Endothelial cell (in vitro differentiated cells): ENCODE data around the gene LRRC75B. TPM values are rescaled to one million over a fixed set of nuclear protein-coding genes. Genes with fewer than 3 reads are reported as not detected.

Source experiments
- DNase-seq: peaks from one replicate; pipeline ENCODE4 v3.0.0; 2021; ENCODE audit warnings: low spot score
- H3K27ac Mint-ChIP-seq: one replicate; pipeline ENCODE4 v1.8.0; 2021; ENCODE audit warnings: mixed read lengths, inconsistent platforms; ENCODE audit not compliant: unreplicated experiment
- H3K27me3 Mint-ChIP-seq: one replicate; pipeline ENCODE4 v1.8.0; 2021; ENCODE audit warnings: mild to moderate bottlenecking, moderate library complexity, mixed read lengths, inconsistent platforms; ENCODE audit not compliant: unreplicated experiment
- H3K36me3 Mint-ChIP-seq: one replicate; pipeline ENCODE4 v1.8.0; 2021; ENCODE audit warnings: mild to moderate bottlenecking, low read depth, mixed read lengths, inconsistent platforms; ENCODE audit not compliant: unreplicated experiment
- H3K4me1 Mint-ChIP-seq: one replicate; pipeline ENCODE4 v1.8.0; 2021; ENCODE audit warnings: mild to moderate bottlenecking, mixed read lengths, inconsistent platforms; ENCODE audit not compliant: unreplicated experiment
- H3K4me3 Mint-ChIP-seq: one replicate; pipeline ENCODE4 v1.8.0; 2021; ENCODE audit warnings: mild to moderate bottlenecking, mixed read lengths, inconsistent platforms; ENCODE audit not compliant: unreplicated experiment
- H3K9me3 Mint-ChIP-seq: one replicate; pipeline ENCODE4 v1.8.0; 2021; ENCODE audit warnings: mixed read lengths, inconsistent platforms; ENCODE audit not compliant: unreplicated experiment
- total RNA-seq: library from RNA; stranded (reverse); fragmentation: NEBNext Ultra II Directional; extraction: Animal tissue kit (Norgen Biotek cat#: 25700); gene quantifications from one replicate; pipeline ENCODE4 v1.2.1, GENCODE V29; 2021; ENCODE audit not compliant: unreplicated experiment
- TF ChIP-seq, protein P1 (sequence below): fragments of 200-600 bp; sonication (generic); IDR thresholded peaks from one replicate; pipeline ENCODE4 v1.5.0; 2021; ENCODE audit warnings: antibody characterized with exemption; ENCODE audit not compliant: unreplicated experiment

Gene LRRC75B
- total RNA-seq, 1 donor from 2014 or later: 26.9 TPM

DNA sequence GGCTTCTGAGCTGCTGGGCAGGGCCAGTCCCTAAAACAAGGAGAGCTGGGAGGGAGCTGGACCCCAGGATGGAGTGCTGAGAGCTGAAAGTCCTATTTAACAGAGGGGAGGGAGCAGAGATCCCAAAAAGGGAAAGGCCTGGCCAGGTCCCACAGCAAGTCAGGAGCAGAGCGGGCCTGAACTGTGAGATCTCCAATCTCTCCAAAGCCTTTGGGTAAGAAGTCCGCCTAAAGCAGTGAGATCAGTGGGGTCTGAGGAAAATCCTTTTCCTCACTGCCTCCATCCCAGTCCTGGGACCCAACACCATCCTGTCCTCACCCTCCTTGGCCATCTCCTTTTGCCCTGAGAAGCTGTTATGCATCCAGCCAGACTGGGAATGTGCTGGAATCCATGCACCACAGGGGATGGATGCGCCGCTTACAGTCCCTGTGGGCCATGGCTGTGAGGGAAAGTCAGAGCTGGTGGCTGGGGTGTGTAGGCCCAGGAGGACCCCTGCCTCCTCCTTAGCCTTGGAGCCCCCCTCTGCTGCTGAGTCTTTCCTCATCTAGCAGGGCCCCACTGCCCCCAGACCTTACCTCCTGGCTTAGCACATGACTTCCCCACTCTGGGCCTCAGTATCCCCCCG lies 8.6 kb downstream of the LRRC75B start:
- H3K9me3 Mint-ChIP-seq: no peaks in the 10 kb centered on the region
- no peaks in the 10 kb centered on the region for H3K36me3 Mint-ChIP-seq
- TF ChIP-seq, protein P1, sequence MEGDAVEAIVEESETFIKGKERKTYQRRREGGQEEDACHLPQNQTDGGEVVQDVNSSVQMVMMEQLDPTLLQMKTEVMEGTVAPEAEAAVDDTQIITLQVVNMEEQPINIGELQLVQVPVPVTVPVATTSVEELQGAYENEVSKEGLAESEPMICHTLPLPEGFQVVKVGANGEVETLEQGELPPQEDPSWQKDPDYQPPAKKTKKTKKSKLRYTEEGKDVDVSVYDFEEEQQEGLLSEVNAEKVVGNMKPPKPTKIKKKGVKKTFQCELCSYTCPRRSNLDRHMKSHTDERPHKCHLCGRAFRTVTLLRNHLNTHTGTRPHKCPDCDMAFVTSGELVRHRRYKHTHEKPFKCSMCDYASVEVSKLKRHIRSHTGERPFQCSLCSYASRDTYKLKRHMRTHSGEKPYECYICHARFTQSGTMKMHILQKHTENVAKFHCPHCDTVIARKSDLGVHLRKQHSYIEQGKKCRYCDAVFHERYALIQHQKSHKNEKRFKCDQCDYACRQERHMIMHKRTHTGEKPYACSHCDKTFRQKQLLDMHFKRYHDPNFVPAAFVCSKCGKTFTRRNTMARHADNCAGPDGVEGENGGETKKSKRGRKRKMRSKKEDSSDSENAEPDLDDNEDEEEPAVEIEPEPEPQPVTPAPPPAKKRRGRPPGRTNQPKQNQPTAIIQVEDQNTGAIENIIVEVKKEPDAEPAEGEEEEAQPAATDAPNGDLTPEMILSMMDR: no peak
- H3K4me3 Mint-ChIP-seq: no peak overlapping the region
- no peak for DNase-seq
- no peak overlapping the region for H3K27ac Mint-ChIP-seq
- no peaks in the 10 kb centered on the region for H3K4me1 Mint-ChIP-seq
- peaks cover 4% of the 10 kb centered on the region for H3K27me3 Mint-ChIP-seq

DNA sequence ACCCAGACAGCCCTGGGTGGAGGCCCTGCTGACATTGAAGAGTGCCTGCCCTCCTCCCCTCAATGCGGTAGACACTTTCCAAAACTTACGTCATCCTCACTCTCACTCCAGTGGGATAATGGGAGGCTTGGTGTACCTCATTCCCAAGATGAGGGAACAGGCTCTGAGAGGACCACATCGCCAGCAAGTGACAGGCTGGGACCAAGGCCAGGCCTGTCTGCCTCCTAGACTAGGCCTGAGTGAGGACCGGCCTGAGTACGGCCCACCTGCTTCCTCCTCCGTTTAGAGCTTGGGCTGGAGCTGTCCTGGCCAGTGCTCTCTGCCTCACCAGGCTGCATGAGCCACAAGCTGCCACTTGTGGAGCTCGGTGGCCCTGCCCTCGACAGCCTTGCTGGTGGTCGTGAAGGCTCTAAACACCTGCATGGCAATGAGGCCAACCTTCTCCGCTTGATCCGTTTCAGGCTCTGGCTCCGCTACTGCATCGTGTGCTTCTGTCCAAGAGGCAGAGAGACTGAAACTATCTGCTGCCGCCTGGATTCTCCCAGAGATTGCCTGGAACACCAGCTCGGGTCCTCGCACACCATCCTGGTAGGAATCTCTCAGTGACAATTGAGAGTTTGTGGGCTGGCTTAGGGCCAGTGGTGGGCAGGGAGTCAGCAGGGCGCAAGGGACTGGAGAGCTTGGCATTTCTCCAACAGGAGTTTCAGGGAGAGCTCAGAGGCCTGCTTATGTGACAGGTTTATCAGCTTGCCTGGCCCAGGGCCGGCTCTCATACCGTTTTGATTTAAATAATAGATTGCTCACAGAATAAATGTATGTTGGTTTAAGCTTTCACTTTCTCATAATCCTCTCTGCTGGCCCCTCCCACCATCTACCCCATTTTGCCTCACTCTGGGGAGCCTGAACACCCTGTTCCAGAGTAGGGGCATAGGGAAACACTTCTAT lies 9.4 kb downstream of the LRRC75B start:
- no peaks in the 10 kb centered on the region for H3K36me3 Mint-ChIP-seq
- H3K27ac Mint-ChIP-seq: no peak overlapping the region
- no peaks in the 10 kb centered on the region for H3K9me3 Mint-ChIP-seq
- DNase-seq: no peak
- H3K4me1 Mint-ChIP-seq: no peaks in the 10 kb centered on the region
- peaks cover 4% of the 10 kb centered on the region for H3K27me3 Mint-ChIP-seq
- TF ChIP-seq, protein P1: no peak
- H3K4me3 Mint-ChIP-seq: no peak overlapping the region

DNA sequence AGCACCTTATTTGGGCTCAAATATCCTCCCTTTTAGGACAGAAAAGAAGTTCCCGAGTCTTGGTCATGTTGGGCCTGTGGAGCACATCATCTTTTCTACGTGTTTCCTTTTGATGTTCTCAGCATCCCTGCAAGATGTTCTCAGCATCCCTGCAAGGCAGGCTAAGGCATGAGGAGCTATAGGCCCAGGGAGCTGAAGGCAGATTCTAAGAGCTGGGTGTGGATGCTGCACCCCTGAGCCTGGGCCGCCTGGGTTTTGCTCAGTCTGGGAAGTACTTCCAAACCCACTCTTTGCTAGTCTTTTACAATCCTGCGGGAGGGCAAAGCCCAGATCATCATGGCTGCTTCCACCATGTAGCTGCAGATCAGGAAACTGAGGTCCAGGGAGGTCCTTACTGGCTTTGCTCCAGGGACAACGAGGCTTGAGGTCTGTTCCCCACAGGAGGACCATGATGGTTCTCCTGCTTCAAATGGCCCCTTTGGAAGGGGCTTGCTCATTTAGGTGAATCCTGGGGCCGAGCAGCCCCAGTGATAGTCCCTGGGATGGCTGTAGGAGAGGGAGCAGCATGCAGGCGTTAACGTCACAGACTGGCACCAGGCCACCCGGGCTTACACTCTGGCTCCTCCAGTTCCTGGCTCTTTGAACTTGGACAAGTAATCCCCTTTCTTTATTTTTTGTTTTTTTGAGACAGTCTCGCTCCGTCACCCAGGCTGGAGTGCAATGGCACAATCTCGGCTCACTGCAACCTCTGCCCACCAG lies 10.6 kb downstream of the LRRC75B start:
- Mint-ChIP-seq H3K27me3 (peaks cover 5% of the 10 kb centered on the region), H3K4me3 (no peak overlapping the region), H3K27ac (no peak overlapping the region), H3K4me1 (no peaks in the 10 kb centered on the region), H3K36me3 (no peaks in the 10 kb centered on the region), H3K9me3 (no peaks in the 10 kb centered on the region)
- TF ChIP-seq, protein P1: no peak
- DNase-seq: no peak

DNA sequence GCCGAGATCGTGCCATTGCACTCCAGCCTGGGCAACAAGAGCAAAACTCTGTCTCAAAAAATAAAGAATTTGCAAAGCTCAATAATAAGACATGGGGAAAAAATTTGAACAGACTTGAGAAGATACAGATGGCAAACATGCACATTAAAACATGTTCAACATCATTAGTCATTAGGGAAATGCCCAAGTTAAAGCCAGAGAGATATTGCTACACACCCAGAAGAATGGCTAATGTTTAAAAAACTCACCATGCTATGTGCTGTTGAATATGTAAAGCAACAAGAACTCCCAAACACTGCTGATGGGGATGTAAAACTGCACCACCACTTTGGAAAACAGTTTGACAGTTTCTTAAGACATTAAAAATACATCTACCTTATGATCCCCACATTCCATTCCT lies 12.6 kb downstream of the LRRC75B start:
- Mint-ChIP-seq H3K4me1 (no peaks in the 10 kb centered on the region), H3K4me3 (no peak overlapping the region), H3K36me3 (peaks cover 4% of the 10 kb centered on the region), H3K27ac (no peak overlapping the region), H3K9me3 (no peaks in the 10 kb centered on the region), H3K27me3 (peaks cover 5% of the 10 kb centered on the region)
- no peak for DNase-seq
- TF ChIP-seq, protein P1: no peak
